NCI-H187 (cell line): Measurements from ENCODE around the gene SETD6.
"Not testable (repeated sequence)": the region's sequence is repeated elsewhere in the genome, so short reads cannot be mapped to it uniquely, and the experiment has no call there.

Experiments
- DNase-seq, 2 experiments: peaks; one replicate each; lab custom pipeline; 2025; lab: John Stamatoyannopoulos, UW

The SETD6 gene

GRCh38 chr16:58515125-58515870, at the start of gene SETD6:
TSS of gene SETD6 (plus strand) at chr16:58515517. CDS start at chr16:58515538, 21 bp downstream.
- peak; percentile 8 to 45 for DNase-seq

GRCh38 chr16:58465817-58466216, 49.5 kb upstream of the SETD6 start:
- DNase-seq = no peak

- no peak for DNase-seq
Observed at GRCh38 chr16:58466396-58466795, 48.9 kb upstream of the SETD6 start.

GRCh38 chr16:58467905-58468304, 47.4 kb upstream of the SETD6 start:
- no peak for DNase-seq

GRCh38 chr16:58471209-58471975, 43.9 kb upstream of the SETD6 start:
- no peak for DNase-seq

- DNase-seq = no peak
Observed at GRCh38 chr16:58472266-58472665, 43.1 kb upstream of the SETD6 start.

GRCh38 chr16:58472827-58473226, 42.5 kb upstream of the SETD6 start:
- no peak for DNase-seq

- DNase-seq = no peak
Observed at GRCh38 chr16:58474296-58474695, 41.0 kb upstream of the SETD6 start.

- no peak for DNase-seq
Observed at GRCh38 chr16:58475091-58475619, 40.2 kb upstream of the SETD6 start.

- no peak for DNase-seq
Observed at GRCh38 chr16:58476791-58477190, 38.5 kb upstream of the SETD6 start.

GRCh38 chr16:58478427-58478826, 36.9 kb upstream of the SETD6 start:
- no peak for DNase-seq

GRCh38 chr16:58481226-58481869, 34.0 kb upstream of the SETD6 start:
- DNase-seq = no peak

GRCh38 chr16:58481931-58482330, 33.4 kb upstream of the SETD6 start:
- no peak for DNase-seq

GRCh38 chr16:58485184-58485887, 30.0 kb upstream of the SETD6 start:
- no peak for DNase-seq

- DNase-seq = peak; percentile 5 to 32
Observed at GRCh38 chr16:58487566-58488351, 27.6 kb upstream of the SETD6 start.

- no peak for DNase-seq
Observed at GRCh38 chr16:58488531-58488930, 26.8 kb upstream of the SETD6 start.

- DNase-seq = no peak
Observed at GRCh38 chr16:58490065-58490464, 25.3 kb upstream of the SETD6 start.

- DNase-seq = not testable (repeated sequence)
Observed at GRCh38 chr16:58490539-58490938, 24.8 kb upstream of the SETD6 start.

- no peak for DNase-seq
Observed at GRCh38 chr16:58492066-58492465, 23.3 kb upstream of the SETD6 start.

- no peak for DNase-seq
Observed at GRCh38 chr16:58492735-58493134, 22.6 kb upstream of the SETD6 start.

- no peak for DNase-seq
Observed at GRCh38 chr16:58493756-58494431, 21.4 kb upstream of the SETD6 start.
